ENCODE data around the gene SUCO.

The SUCO gene, protein sequence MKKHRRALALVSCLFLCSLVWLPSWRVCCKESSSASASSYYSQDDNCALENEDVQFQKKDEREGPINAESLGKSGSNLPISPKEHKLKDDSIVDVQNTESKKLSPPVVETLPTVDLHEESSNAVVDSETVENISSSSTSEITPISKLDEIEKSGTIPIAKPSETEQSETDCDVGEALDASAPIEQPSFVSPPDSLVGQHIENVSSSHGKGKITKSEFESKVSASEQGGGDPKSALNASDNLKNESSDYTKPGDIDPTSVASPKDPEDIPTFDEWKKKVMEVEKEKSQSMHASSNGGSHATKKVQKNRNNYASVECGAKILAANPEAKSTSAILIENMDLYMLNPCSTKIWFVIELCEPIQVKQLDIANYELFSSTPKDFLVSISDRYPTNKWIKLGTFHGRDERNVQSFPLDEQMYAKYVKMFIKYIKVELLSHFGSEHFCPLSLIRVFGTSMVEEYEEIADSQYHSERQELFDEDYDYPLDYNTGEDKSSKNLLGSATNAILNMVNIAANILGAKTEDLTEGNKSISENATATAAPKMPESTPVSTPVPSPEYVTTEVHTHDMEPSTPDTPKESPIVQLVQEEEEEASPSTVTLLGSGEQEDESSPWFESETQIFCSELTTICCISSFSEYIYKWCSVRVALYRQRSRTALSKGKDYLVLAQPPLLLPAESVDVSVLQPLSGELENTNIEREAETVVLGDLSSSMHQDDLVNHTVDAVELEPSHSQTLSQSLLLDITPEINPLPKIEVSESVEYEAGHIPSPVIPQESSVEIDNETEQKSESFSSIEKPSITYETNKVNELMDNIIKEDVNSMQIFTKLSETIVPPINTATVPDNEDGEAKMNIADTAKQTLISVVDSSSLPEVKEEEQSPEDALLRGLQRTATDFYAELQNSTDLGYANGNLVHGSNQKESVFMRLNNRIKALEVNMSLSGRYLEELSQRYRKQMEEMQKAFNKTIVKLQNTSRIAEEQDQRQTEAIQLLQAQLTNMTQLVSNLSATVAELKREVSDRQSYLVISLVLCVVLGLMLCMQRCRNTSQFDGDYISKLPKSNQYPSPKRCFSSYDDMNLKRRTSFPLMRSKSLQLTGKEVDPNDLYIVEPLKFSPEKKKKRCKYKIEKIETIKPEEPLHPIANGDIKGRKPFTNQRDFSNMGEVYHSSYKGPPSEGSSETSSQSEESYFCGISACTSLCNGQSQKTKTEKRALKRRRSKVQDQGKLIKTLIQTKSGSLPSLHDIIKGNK (N-terminal part only)

GRCh38 chr1:172532700-172533512 is at the start of gene SUCO:
Gene SUCO (plus strand): TSS chr1:172533150. CDS start chr1:172533436, 286 bp downstream.
- no peaks in the 10 kb centered on the region for H3K36me3 ChIP-seq (ENCODE audit: insufficient read depth, low read length)
- peak within 1 kb of the TSS; percentile 92 for H3K9ac ChIP-seq (ENCODE audit: insufficient read length)
- H3K4me3 ChIP-seq: peak within 1 kb of the TSS; percentile 96
- peak within 1 kb of the TSS; percentile 90 for H3K27ac ChIP-seq
- H3K9me3 ChIP-seq (ENCODE audit: low read depth, low read length): no peaks in the 10 kb centered on the region
- DNase-seq (ENCODE audit: low read depth, low spot score): peak; percentile 90
- TF ChIP-seq EZH2 (IDR thresholded peaks at IDR 0.05) (no peak), FOXP2 (optimal IDR thresholded peaks at IDR 0.05; ENCODE audit: control extremely low read depth, extremely low read length, insufficient read depth) (no peak), POLR2AphosphoS5 (IDR thresholded peaks at IDR 0.05; ENCODE audit: borderline replicate concordance, low read depth, low read length) (peak; percentile 68)

DNA sequence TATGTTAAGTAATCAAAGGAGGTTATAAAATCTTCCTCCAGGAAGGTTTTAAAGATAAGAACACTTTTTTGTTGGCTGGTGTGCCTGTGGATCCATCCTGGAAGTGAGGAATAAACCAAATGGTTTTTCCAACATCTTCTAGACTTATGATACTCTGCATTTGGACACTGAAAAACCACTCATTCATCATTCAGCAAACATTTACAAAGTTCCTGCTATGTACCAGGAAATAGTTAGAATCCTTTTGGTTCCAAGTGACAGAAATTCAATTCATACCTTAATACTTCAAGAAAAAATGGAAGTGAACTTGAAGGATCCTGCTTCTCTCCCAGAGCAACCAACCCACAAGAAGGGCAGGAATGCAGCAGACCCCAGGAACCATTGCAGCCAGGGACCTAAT is 49.5 kb upstream of the SUCO start:
- TF ChIP-seq EZH2 (IDR thresholded peaks at IDR 0.05) (no peak), POLR2AphosphoS5 (IDR thresholded peaks at IDR 0.05; ENCODE audit: borderline replicate concordance, low read depth, low read length) (no peak), FOXP2 (optimal IDR thresholded peaks at IDR 0.05; ENCODE audit: control extremely low read depth, extremely low read length, insufficient read depth) (no peak)
- Histone ChIP-seq H3K27ac (no peak overlapping the region), H3K36me3 (ENCODE audit: insufficient read depth, low read length) (no peaks in the 10 kb centered on the region), H3K9ac (ENCODE audit: insufficient read length) (no peak overlapping the region), H3K9me3 (ENCODE audit: low read depth, low read length) (no peaks in the 10 kb centered on the region), H3K4me3 (no peak overlapping the region)
- no peak for DNase-seq (ENCODE audit: low read depth, low spot score)

GRCh38 chr1:172484252-172484651 is 48.7 kb upstream of the SUCO start:
- Histone ChIP-seq H3K4me3 (no peak overlapping the region), H3K27ac (no peak overlapping the region), H3K9me3 (ENCODE audit: low read depth, low read length) (no peaks in the 10 kb centered on the region), H3K36me3 (ENCODE audit: insufficient read depth, low read length) (no peaks in the 10 kb centered on the region), H3K9ac (ENCODE audit: insufficient read length) (no peak overlapping the region)
- no peak for TF ChIP-seq FOXP2 (optimal IDR thresholded peaks at IDR 0.05; ENCODE audit: control extremely low read depth, extremely low read length, insufficient read depth)
- TF ChIP-seq POLR2AphosphoS5 (IDR thresholded peaks at IDR 0.05; ENCODE audit: borderline replicate concordance, low read depth, low read length): no peak
- no peak for TF ChIP-seq EZH2 (IDR thresholded peaks at IDR 0.05)
- DNase-seq (ENCODE audit: low read depth, low spot score): no peak

- no peak for DNase-seq (ENCODE audit: low read depth, low spot score)
- TF ChIP-seq FOXP2 (optimal IDR thresholded peaks at IDR 0.05; ENCODE audit: control extremely low read depth, extremely low read length, insufficient read depth) (no peak), EZH2 (IDR thresholded peaks at IDR 0.05) (no peak), POLR2AphosphoS5 (IDR thresholded peaks at IDR 0.05; ENCODE audit: borderline replicate concordance, low read depth, low read length) (no peak)
- no peak overlapping the region for H3K9ac ChIP-seq (ENCODE audit: insufficient read length)
Measured at GRCh38 chr1:172485626-172486025, 47.3 kb upstream of the SUCO start.

GRCh38 chr1:172486805-172487454 is 46.0 kb upstream of the SUCO start:
- H3K36me3 ChIP-seq (ENCODE audit: insufficient read depth, low read length): no peaks in the 10 kb centered on the region
- no peak overlapping the region for H3K9ac ChIP-seq (ENCODE audit: insufficient read length)
- DNase-seq (ENCODE audit: low read depth, low spot score): no peak
- TF ChIP-seq EZH2 (IDR thresholded peaks at IDR 0.05) (no peak), FOXP2 (optimal IDR thresholded peaks at IDR 0.05; ENCODE audit: control extremely low read depth, extremely low read length, insufficient read depth) (no peak), POLR2AphosphoS5 (IDR thresholded peaks at IDR 0.05; ENCODE audit: borderline replicate concordance, low read depth, low read length) (no peak)
- H3K9me3 ChIP-seq (ENCODE audit: low read depth, low read length): no peaks in the 10 kb centered on the region
- H3K27ac ChIP-seq: no peak overlapping the region
- no peak overlapping the region for H3K4me3 ChIP-seq

More at GRCh38 chr1:172485626-172486025, 47.3 kb upstream of the SUCO start:
- no peaks in the 10 kb centered on the region for H3K9me3 ChIP-seq (ENCODE audit: low read depth, low read length)
- H3K27ac ChIP-seq: no peak overlapping the region
- H3K4me3 ChIP-seq: no peak overlapping the region
- no peaks in the 10 kb centered on the region for H3K36me3 ChIP-seq (ENCODE audit: insufficient read depth, low read length)

GRCh38 chr1:172487550-172487949 is 45.4 kb upstream of the SUCO start:
- no peak overlapping the region for H3K4me3 ChIP-seq
- TF ChIP-seq POLR2AphosphoS5 (IDR thresholded peaks at IDR 0.05; ENCODE audit: borderline replicate concordance, low read depth, low read length) (no peak), EZH2 (IDR thresholded peaks at IDR 0.05) (no peak), FOXP2 (optimal IDR thresholded peaks at IDR 0.05; ENCODE audit: control extremely low read depth, extremely low read length, insufficient read depth) (no peak)
- DNase-seq (ENCODE audit: low read depth, low spot score): no peak

DNA sequence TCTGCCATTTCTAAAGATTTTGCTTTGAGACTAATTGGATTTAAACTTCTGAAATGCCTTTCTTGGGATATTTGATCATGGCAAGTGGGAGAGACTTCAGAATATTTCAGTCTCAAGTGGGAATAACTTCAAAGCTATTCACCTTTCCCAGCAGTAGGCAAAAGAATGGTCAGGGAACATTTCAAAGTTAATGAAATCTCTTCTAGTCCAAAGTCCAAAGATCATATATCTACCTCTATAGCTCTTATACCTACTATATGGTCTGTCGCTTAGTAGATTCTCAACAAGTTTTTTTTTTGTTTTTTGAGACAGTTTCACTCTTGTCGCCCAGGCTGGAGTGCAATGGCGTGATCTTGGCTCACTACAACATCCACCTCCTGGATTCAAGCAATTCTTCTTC is 44.6 kb upstream of the SUCO start:
- no peak for DNase-seq (ENCODE audit: low read depth, low spot score)
- no peak for TF ChIP-seq EZH2 (IDR thresholded peaks at IDR 0.05)
- TF ChIP-seq FOXP2 (optimal IDR thresholded peaks at IDR 0.05; ENCODE audit: control extremely low read depth, extremely low read length, insufficient read depth): no peak
- no peak for TF ChIP-seq POLR2AphosphoS5 (IDR thresholded peaks at IDR 0.05; ENCODE audit: borderline replicate concordance, low read depth, low read length)
- Histone ChIP-seq H3K9me3 (ENCODE audit: low read depth, low read length) (no peaks in the 10 kb centered on the region), H3K36me3 (ENCODE audit: insufficient read depth, low read length) (no peaks in the 10 kb centered on the region), H3K27ac (no peak overlapping the region), H3K9ac (ENCODE audit: insufficient read length) (no peak overlapping the region), H3K4me3 (no peak overlapping the region)

More at GRCh38 chr1:172487550-172487949, 45.4 kb upstream of the SUCO start:
- no peak overlapping the region for H3K9ac ChIP-seq (ENCODE audit: insufficient read length)
- no peaks in the 10 kb centered on the region for H3K36me3 ChIP-seq (ENCODE audit: insufficient read depth, low read length)
- no peaks in the 10 kb centered on the region for H3K9me3 ChIP-seq (ENCODE audit: low read depth, low read length)
- H3K27ac ChIP-seq: no peak overlapping the region

Measured in SK-N-MC (cell line).